ENCODE measurements around the gene KDM8.
"Not testable (repeated sequence)": the region's sequence is repeated elsewhere in the genome, so short reads cannot be mapped to it uniquely, and the experiment has no call there.

The KDM8 gene

GRCh38 chr16:27193300-27193990, 9.9 kb upstream of the KDM8 start:
- Histone ChIP-seq H3K36me3 (ENCODE audit: insufficient read depth, low read length) (no peaks in the 10 kb centered on the region), H3K4me3 (ENCODE audit: low read length) (no peak overlapping the region), H3K4me1 (ENCODE audit: control insufficient read depth, insufficient read depth, low read length) (peaks cover 7% of the 10 kb centered on the region), H3K9ac (ENCODE audit: low read depth, low read length) (no peak overlapping the region), H3K9me3 (replicated peaks; ENCODE audit: low read length) (no peaks in the 10 kb centered on the region), H3K27me3 (ENCODE audit: control insufficient read depth, insufficient read depth, low read length) (peaks cover 53% of the 10 kb centered on the region), H3K4me2 (ENCODE audit: low read length) (no peak overlapping the region)

GRCh38 chr16:27195076-27195741, 8.1 kb upstream of the KDM8 start:
- peaks cover 5% of the 10 kb centered on the region for H3K4me1 ChIP-seq (ENCODE audit: control insufficient read depth, insufficient read depth, low read length)
- no peak overlapping the region for H3K9ac ChIP-seq (ENCODE audit: low read depth, low read length)
- no peak overlapping the region for H3K4me3 ChIP-seq (ENCODE audit: low read length)
- H3K36me3 ChIP-seq (ENCODE audit: insufficient read depth, low read length), result no peaks in the 10 kb centered on the region
- no peak overlapping the region for H3K4me2 ChIP-seq (ENCODE audit: low read length)
- no peaks in the 10 kb centered on the region for H3K9me3 ChIP-seq (replicated peaks; ENCODE audit: low read length)
- peaks cover 40% of the 10 kb centered on the region for H3K27me3 ChIP-seq (ENCODE audit: control insufficient read depth, insufficient read depth, low read length)

- H3K4me1 ChIP-seq (ENCODE audit: control insufficient read depth, insufficient read depth, low read length), result peaks cover 5% of the 10 kb centered on the region
- no peak overlapping the region for H3K9ac ChIP-seq (ENCODE audit: low read depth, low read length)
- peaks cover 31% of the 10 kb centered on the region for H3K27me3 ChIP-seq (ENCODE audit: control insufficient read depth, insufficient read depth, low read length)
Observed at GRCh38 chr16:27195941-27196595, 7.3 kb upstream of the KDM8 start.

GRCh38 chr16:27197004-27197403, 6.3 kb upstream of the KDM8 start:
- peaks cover 5% of the 10 kb centered on the region for H3K4me1 ChIP-seq (ENCODE audit: control insufficient read depth, insufficient read depth, low read length)
- H3K9ac ChIP-seq (ENCODE audit: low read depth, low read length), result no peak overlapping the region
- H3K4me3 ChIP-seq (ENCODE audit: low read length), result no peak overlapping the region
- H3K36me3 ChIP-seq (ENCODE audit: insufficient read depth, low read length), result no peaks in the 10 kb centered on the region
- no peak overlapping the region for H3K4me2 ChIP-seq (ENCODE audit: low read length)
- H3K9me3 ChIP-seq (replicated peaks; ENCODE audit: low read length), result no peaks in the 10 kb centered on the region
- H3K27me3 ChIP-seq (ENCODE audit: control insufficient read depth, insufficient read depth, low read length), result peaks cover 28% of the 10 kb centered on the region

More at GRCh38 chr16:27195941-27196595, 7.3 kb upstream of the KDM8 start:
- Histone ChIP-seq H3K36me3 (ENCODE audit: insufficient read depth, low read length) (no peaks in the 10 kb centered on the region), H3K4me2 (ENCODE audit: low read length) (no peak overlapping the region), H3K4me3 (ENCODE audit: low read length) (no peak overlapping the region), H3K9me3 (replicated peaks; ENCODE audit: low read length) (no peaks in the 10 kb centered on the region)

- no peak overlapping the region for H3K4me3 ChIP-seq (ENCODE audit: low read length)
- no peak overlapping the region for H3K9ac ChIP-seq (ENCODE audit: low read depth, low read length)
- H3K27me3 ChIP-seq (ENCODE audit: control insufficient read depth, insufficient read depth, low read length), result peaks cover 28% of the 10 kb centered on the region
- no peak overlapping the region for H3K4me2 ChIP-seq (ENCODE audit: low read length)
- no peaks in the 10 kb centered on the region for H3K36me3 ChIP-seq (ENCODE audit: insufficient read depth, low read length)
- H3K4me1 ChIP-seq (ENCODE audit: control insufficient read depth, insufficient read depth, low read length), result peaks cover 9% of the 10 kb centered on the region
- H3K9me3 ChIP-seq (replicated peaks; ENCODE audit: low read length), result no peaks in the 10 kb centered on the region
Observed at GRCh38 chr16:27198451-27199234, 4.7 kb upstream of the KDM8 start.

GRCh38 chr16:27199235-27199586, 4.1 kb upstream of the KDM8 start:
- Histone ChIP-seq H3K4me3 (ENCODE audit: low read length) (no peak overlapping the region), H3K4me1 (ENCODE audit: control insufficient read depth, insufficient read depth, low read length) (peaks cover 11% of the 10 kb centered on the region), H3K4me2 (ENCODE audit: low read length) (no peak overlapping the region), H3K9ac (ENCODE audit: low read depth, low read length) (no peak overlapping the region), H3K36me3 (ENCODE audit: insufficient read depth, low read length) (no peaks in the 10 kb centered on the region), H3K9me3 (replicated peaks; ENCODE audit: low read length) (no peaks in the 10 kb centered on the region), H3K27me3 (ENCODE audit: control insufficient read depth, insufficient read depth, low read length) (peaks cover 27% of the 10 kb centered on the region)

GRCh38 chr16:27199736-27200135, 3.6 kb upstream of the KDM8 start:
- Histone ChIP-seq H3K36me3 (ENCODE audit: insufficient read depth, low read length) (no peaks in the 10 kb centered on the region), H3K4me3 (ENCODE audit: low read length) (no peak overlapping the region), H3K9me3 (replicated peaks; ENCODE audit: low read length) (no peaks in the 10 kb centered on the region), H3K27me3 (ENCODE audit: control insufficient read depth, insufficient read depth, low read length) (peaks cover 22% of the 10 kb centered on the region), H3K4me1 (ENCODE audit: control insufficient read depth, insufficient read depth, low read length) (peaks cover 16% of the 10 kb centered on the region), H3K4me2 (ENCODE audit: low read length) (no peak overlapping the region), H3K9ac (ENCODE audit: low read depth, low read length) (no peak overlapping the region)

GRCh38 chr16:27200914-27201313, 2.4 kb upstream of the KDM8 start:
- peaks cover 12% of the 10 kb centered on the region for H3K27me3 ChIP-seq (ENCODE audit: control insufficient read depth, insufficient read depth, low read length)
- H3K9me3 ChIP-seq (replicated peaks; ENCODE audit: low read length); H3K36me3 ChIP-seq (ENCODE audit: insufficient read depth, low read length); H3K4me3 ChIP-seq (ENCODE audit: low read length); H3K9ac ChIP-seq (ENCODE audit: low read depth, low read length); H3K4me2 ChIP-seq (ENCODE audit: low read length): not testable (repeated sequence)
- H3K4me1 ChIP-seq (ENCODE audit: control insufficient read depth, insufficient read depth, low read length), result peaks cover 16% of the 10 kb centered on the region

GRCh38 chr16:27202923-27203506, 311 bp upstream of the KDM8 start:
- H3K36me3 ChIP-seq (ENCODE audit: insufficient read depth, low read length), result no peaks in the 10 kb centered on the region
- peaks cover 5% of the 10 kb centered on the region for H3K27me3 ChIP-seq (ENCODE audit: control insufficient read depth, insufficient read depth, low read length)
- H3K4me3 ChIP-seq (ENCODE audit: low read length), result peak overlapping the region; percentile 91
- H3K4me2 ChIP-seq (ENCODE audit: low read length), result peak overlapping the region; percentile 92
- peak overlapping the region; percentile 96 for H3K9ac ChIP-seq (ENCODE audit: low read depth, low read length)
- H3K4me1 ChIP-seq (ENCODE audit: control insufficient read depth, insufficient read depth, low read length), result peaks cover 16% of the 10 kb centered on the region
- no peaks in the 10 kb centered on the region for H3K9me3 ChIP-seq (replicated peaks; ENCODE audit: low read length)

- H3K9me3 ChIP-seq (replicated peaks; ENCODE audit: low read length), result no peaks in the 10 kb centered on the region
- no peaks in the 10 kb centered on the region for H3K27me3 ChIP-seq (ENCODE audit: control insufficient read depth, insufficient read depth, low read length)
- H3K36me3 ChIP-seq (ENCODE audit: insufficient read depth, low read length), result no peaks in the 10 kb centered on the region
- peak overlapping the region; percentile 91 for H3K4me3 ChIP-seq (ENCODE audit: low read length)
- H3K4me1 ChIP-seq (ENCODE audit: control insufficient read depth, insufficient read depth, low read length), result peaks cover 16% of the 10 kb centered on the region
- peak overlapping the region; percentile 86 for H3K4me2 ChIP-seq (ENCODE audit: low read length)
- H3K9ac ChIP-seq (ENCODE audit: low read depth, low read length), result peak overlapping the region; percentile 96
Observed at GRCh38 chr16:27204312-27204915, 1.1 kb downstream of the KDM8 start.

Measured in skeletal muscle satellite cell (primary cell).